DMS114 treated with DMSO at 0.1 percent for 48 hours (cell line): Measurements from ENCODE around the gene SEMA6D.

Source experiments
- DNase-seq: peaks from one replicate; lab custom pipeline; 2025; ENCODE audit not compliant: unreplicated experiment; lab: John Stamatoyannopoulos, UW

SEMA6D gene

GRCh38 chr15:47717036-47717612 lies at the start of gene SEMA6D:
Gene SEMA6D (plus strand): TSS chr15:47717505. CDS start chr15:47759799, 42,294 bp downstream.
- DNase-seq = no peak

- no peak for DNase-seq
Observed at GRCh38 chr15:47669221-47669620, 48.1 kb upstream of the SEMA6D start.

- DNase-seq = no peak
Observed at GRCh38 chr15:47670365-47670764, 46.9 kb upstream of the SEMA6D start.

GRCh38 chr15:47673232-47673761 lies 44.0 kb upstream of the SEMA6D start:
- DNase-seq = no peak

GRCh38 chr15:47674586-47675232 lies 42.6 kb upstream of the SEMA6D start:
- DNase-seq = no peak

- no peak for DNase-seq
Observed at GRCh38 chr15:47675735-47676134, 41.6 kb upstream of the SEMA6D start.

GRCh38 chr15:47678040-47678439 lies 39.3 kb upstream of the SEMA6D start:
- no peak for DNase-seq

- no peak for DNase-seq
Observed at GRCh38 chr15:47682661-47683060, 34.6 kb upstream of the SEMA6D start.

- no peak for DNase-seq
Observed at GRCh38 chr15:47685141-47685870, 32.0 kb upstream of the SEMA6D start.

- DNase-seq = no peak
Observed at GRCh38 chr15:47688573-47689086, 28.7 kb upstream of the SEMA6D start.

- DNase-seq = no peak
Observed at GRCh38 chr15:47689660-47690059, 27.6 kb upstream of the SEMA6D start.

GRCh38 chr15:47691882-47692281 lies 25.4 kb upstream of the SEMA6D start:
- no peak for DNase-seq

- no peak for DNase-seq
Observed at GRCh38 chr15:47696351-47696750, 21.0 kb upstream of the SEMA6D start.

- no peak for DNase-seq
Observed at GRCh38 chr15:47705281-47705997, 11.9 kb upstream of the SEMA6D start.

GRCh38 chr15:47707391-47707790 lies 9.9 kb upstream of the SEMA6D start:
- DNase-seq = no peak

GRCh38 chr15:47708161-47708980 lies 8.9 kb upstream of the SEMA6D start:
- no peak for DNase-seq

- DNase-seq = no peak
Observed at GRCh38 chr15:47711655-47712054, 5.7 kb upstream of the SEMA6D start.

- DNase-seq = no peak
Observed at GRCh38 chr15:47715402-47715801, 1.9 kb upstream of the SEMA6D start.

GRCh38 chr15:47715856-47716445 lies 1.4 kb upstream of the SEMA6D start:
- DNase-seq = no peak

- no peak for DNase-seq
Observed at GRCh38 chr15:47716516-47716915, 789 bp upstream of the SEMA6D start.
